ENCODE measurements around the gene NOD1.

- TF ChIP-seq CTCF (IDR thresholded peaks at IDR 0.05) (no peak), POLR2A (IDR thresholded peaks at IDR 0.05) (no peak)
Observed at GRCh38 chr7:30522159-30522558, 43.6 kb upstream of the NOD1 start.
